DND-41 (cell line): ENCODE results near the gene TGM4.

Experiments
- ATAC-seq: fragments of 200-7000 bp; cut with Tn5 transposase; 3 replicates; pipeline ENCODE4 v1.9.1; 2021; ENCODE audit warnings: low read depth; ENCODE audit not compliant: insufficient read depth
- DNase-seq: peaks from one replicate; pipeline ENCODE4 v3.0.0-alpha.2; 2020
- H2AFZ ChIP-seq: 2 replicates; pipeline ENCODE4 v1.6.0; 2012; ENCODE audit warnings: low read depth, low read length
- H3K27ac ChIP-seq: 2 replicates; pipeline ENCODE4 v1.5.1; 2012; ENCODE audit warnings: low read length, inconsistent platforms
- H3K27me3 ChIP-seq: fragments of 200-600 bp; sonication (generic); 2 replicates; pipeline ENCODE4 v1.6.0; 2012; ENCODE audit warnings: low read length, mild to moderate bottlenecking, inconsistent platforms; ENCODE audit not compliant: insufficient read depth, poor library complexity
- H3K36me3 ChIP-seq: 2 replicates; pipeline ENCODE4 v1.5.1; 2012; ENCODE audit warnings: low read length, inconsistent platforms; ENCODE audit not compliant: insufficient read depth
- H3K4me1 ChIP-seq: 2 replicates; pipeline ENCODE4 v1.5.1; 2012; ENCODE audit warnings: mild to moderate bottlenecking, low read length; ENCODE audit not compliant: insufficient read depth
- H3K4me2 ChIP-seq: 2 replicates; pipeline ENCODE4 v1.6.0; 2012; ENCODE audit warnings: mild to moderate bottlenecking, moderate library complexity, low read length, inconsistent platforms; ENCODE audit not compliant: insufficient read depth
- H3K4me3 ChIP-seq, 2 experiments: fragments of 200-600 bp in 1 of 2; shearing (Covaris generic) in 1 of 2; 2 replicates each; pipeline ENCODE4 v1.5.1; 2012 to 2016; ENCODE audit warnings: inconsistent platforms in 2 of 2, low read length in 2 of 2, mild to moderate bottlenecking in 2 of 2, low read depth in 1 of 2, moderate library complexity in 1 of 2
- H3K79me2 ChIP-seq: 2 replicates; pipeline ENCODE4 v1.6.0; 2012; ENCODE audit warnings: low read length, inconsistent platforms; ENCODE audit not compliant: insufficient read depth
- H3K9ac ChIP-seq: 2 replicates; pipeline ENCODE4 v1.6.0; 2012; ENCODE audit warnings: low read depth, mild to moderate bottlenecking, inconsistent platforms, low read length, moderate library complexity
- H3K9me3 ChIP-seq: 2 replicates; pipeline ENCODE4 v1.5.1; 2012; ENCODE audit warnings: low read length, moderate library complexity, mild to moderate bottlenecking, inconsistent platforms; ENCODE audit not compliant: insufficient read depth, severe bottlenecking
- H4K20me1 ChIP-seq: 2 replicates; pipeline ENCODE4 v1.6.0; 2012; ENCODE audit warnings: low read length; ENCODE audit not compliant: insufficient read depth
- CTCF ChIP-seq: IDR thresholded peaks from 2 replicates; pipeline ENCODE4 v1.5.1; 2012; ENCODE audit warnings: borderline replicate concordance, low read length, moderate library complexity, mild to moderate bottlenecking; ENCODE audit not compliant: poor library complexity, severe bottlenecking; ENCODE audit errors: extremely low read depth
- EZH2 ChIP-seq: IDR thresholded peaks from 3 replicates; pipeline ENCODE4 v1.6.1; 2012; ENCODE audit warnings: borderline replicate concordance, low read depth, mild to moderate bottlenecking, moderate library complexity, low read length, inconsistent platforms; ENCODE audit not compliant: severe bottlenecking

Gene TGM4

DNA sequence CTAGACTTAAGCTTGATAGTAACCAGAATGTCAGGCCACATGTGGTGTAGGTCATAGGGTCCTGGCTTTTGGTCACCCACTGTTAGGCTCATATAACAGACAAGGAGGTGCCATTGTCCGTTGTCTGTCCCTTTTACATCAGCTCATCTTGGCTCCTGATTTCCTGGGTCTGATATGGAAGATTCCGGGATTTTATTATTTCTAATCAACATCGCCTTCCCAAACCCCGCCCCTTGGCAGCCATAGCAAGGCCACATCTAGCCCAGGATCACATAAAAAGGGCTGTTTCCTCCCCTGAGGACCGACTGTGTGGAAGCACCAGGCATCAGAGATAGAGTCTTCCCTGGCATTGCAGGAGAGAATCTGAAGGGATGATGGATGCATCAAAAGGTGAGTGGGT is at the start of gene TGM4:
Gene TGM4, plus strand, starts transcription at position 301 of the 400 bp plus-strand sequence. Its CDS starts 71 bp downstream, at position 372.
- H3K79me2 ChIP-seq, result no peaks in the 10 kb centered on the region
- DNase-seq (no peak), ATAC-seq (no peak)
- H3K9me3 ChIP-seq, result no peaks in the 10 kb centered on the region
- no peak within 1 kb of the TSS for H3K27ac ChIP-seq
- H3K4me1 ChIP-seq, result no peaks in the 10 kb centered on the region
- TF ChIP-seq EZH2 (no peak), CTCF (no peak)
- H4K20me1 ChIP-seq, result no peaks in the 10 kb centered on the region
- H3K4me3 ChIP-seq, result no peak within 1 kb of the TSS
- no peak within 1 kb of the TSS for H2AFZ ChIP-seq
- H3K9ac ChIP-seq, result no peak within 1 kb of the TSS
- H3K27me3 ChIP-seq, result no peaks in the 10 kb centered on the region
- H3K36me3 ChIP-seq, result no peaks in the 10 kb centered on the region
- no peak within 1 kb of the TSS for H3K4me2 ChIP-seq

DNA sequence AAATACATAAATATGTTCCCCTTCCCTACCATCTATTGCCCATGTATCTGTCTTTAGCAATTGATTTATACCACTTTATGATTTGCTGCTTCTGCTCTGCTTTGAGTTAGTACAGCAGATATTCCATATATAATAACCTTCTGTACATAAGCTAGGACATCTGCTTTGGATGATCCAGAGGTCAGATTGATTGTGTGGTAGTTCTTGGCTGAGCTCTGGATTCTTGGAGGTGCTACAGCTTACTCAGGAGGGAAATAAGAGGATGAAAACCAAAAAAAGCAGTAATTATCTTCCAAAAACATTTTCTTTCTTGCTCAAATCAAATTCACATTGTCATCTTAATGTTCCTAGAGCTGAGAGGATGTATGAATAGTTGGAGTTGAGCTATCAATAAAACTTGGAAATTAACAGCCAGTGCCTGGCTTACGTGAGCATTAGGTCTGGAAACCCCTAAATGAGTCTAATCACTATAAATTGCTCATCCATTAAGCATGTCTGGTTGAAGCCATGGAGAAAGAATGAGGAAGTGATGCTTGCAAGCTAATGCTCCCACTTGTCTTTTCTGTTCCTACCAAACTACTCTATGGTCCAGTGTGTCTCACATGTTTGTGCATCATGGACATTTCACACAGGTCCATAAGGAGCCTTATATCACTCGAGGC is 49.0 kb upstream of the TGM4 start:
- Histone ChIP-seq H3K79me2 (0 out of 2 replicates have a peak, but pooled peaks cover 5% of the 10 kb centered on the region), H3K9me3 (no peaks in the 10 kb centered on the region), H4K20me1 (no peaks in the 10 kb centered on the region), H3K36me3 (peaks cover 72% of the 10 kb centered on the region), H3K9ac (no peak overlapping the region), H3K4me3 (no peak overlapping the region), H2AFZ (no peak overlapping the region), H3K4me2 (no peak overlapping the region), H3K4me1 (no peaks in the 10 kb centered on the region), H3K27ac (no peak overlapping the region), H3K27me3 (no peaks in the 10 kb centered on the region)
- TF ChIP-seq EZH2 (no peak), CTCF (no peak)
- ATAC-seq (no peak), DNase-seq (no peak)

DNA sequence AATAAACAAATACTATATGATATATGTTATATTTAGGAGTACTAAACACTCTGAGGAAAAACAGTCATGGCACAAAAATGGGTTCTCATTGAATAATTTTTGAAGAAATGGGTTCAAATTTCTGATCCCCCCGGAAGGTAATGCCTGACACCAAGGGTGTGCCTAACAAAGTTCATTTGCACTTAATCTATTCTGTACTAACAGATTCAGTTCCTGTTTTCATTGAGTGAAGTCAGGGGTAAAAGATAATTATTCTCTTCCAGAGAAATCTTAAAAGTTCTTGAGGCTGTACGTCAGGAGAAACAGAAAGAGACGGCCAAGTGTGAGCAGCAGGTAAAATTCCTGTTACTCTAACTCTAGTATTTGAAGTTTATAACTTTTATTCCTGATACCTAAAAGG is 47.2 kb upstream of the TGM4 start:
- Histone ChIP-seq H2AFZ (no peak overlapping the region), H3K79me2 (0 out of 2 replicates have a peak, but pooled peaks cover 5% of the 10 kb centered on the region), H3K4me3 (no peak overlapping the region), H4K20me1 (no peaks in the 10 kb centered on the region), H3K27ac (no peak overlapping the region), H3K9ac (no peak overlapping the region), H3K4me2 (no peak overlapping the region), H3K36me3 (peaks cover 90% of the 10 kb centered on the region), H3K4me1 (no peaks in the 10 kb centered on the region), H3K9me3 (no peaks in the 10 kb centered on the region), H3K27me3 (no peaks in the 10 kb centered on the region)
- no peak for ATAC-seq
- TF ChIP-seq EZH2 (no peak), CTCF (no peak)
- no peak for DNase-seq
